ENCODE results near the gene KIF19.

KIF19 gene

GRCh38 chr17:74349120-74349519 is 23.1 kb downstream of the KIF19 start:
- TF ChIP-seq CTCF (IDR thresholded peaks at IDR 0.05; ENCODE audit: low read depth, low read length, missing control alignments), result no peak
- in situ Hi-C loops (cut with HindIII; ENCODE audit: low sequenced_read_pairs), result loop anchor here (5.0 kb wide), 2 partner anchors 47 to 88 kb away; no protein-coding TSS in a partner anchor
- no peak overlapping the region for H3K4me3 ChIP-seq (ENCODE audit: low read depth, low read length)
- no peak for DNase-seq (ENCODE audit: low read depth)

DNA sequence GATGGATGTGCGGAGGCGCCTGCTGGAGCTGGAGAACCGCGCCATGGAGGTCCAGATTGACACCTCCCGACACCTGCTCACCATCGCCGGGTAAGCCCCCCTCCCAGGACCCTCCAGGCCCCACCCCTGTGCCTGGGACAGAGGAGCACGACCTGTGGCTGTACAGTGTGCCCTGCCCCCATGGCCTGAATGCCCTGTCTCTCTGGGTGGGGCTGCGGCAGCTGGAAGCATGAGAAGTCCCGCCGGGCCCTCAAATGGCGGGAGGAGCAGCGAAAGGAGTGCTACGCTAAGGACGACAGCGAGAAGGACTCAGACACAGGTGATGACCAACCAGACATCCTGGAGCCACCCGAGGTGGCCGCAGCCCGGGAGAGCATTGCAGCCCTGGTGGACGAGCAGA is 24.5 kb downstream of the KIF19 start:
- H3K4me3 ChIP-seq (ENCODE audit: low read depth, low read length), result no peak overlapping the region
- in situ Hi-C loops (cut with HindIII; ENCODE audit: low sequenced_read_pairs), result no loop called here
- no peak for TF ChIP-seq CTCF (IDR thresholded peaks at IDR 0.05; ENCODE audit: low read depth, low read length, missing control alignments)
- no peak for DNase-seq (ENCODE audit: low read depth)

DNA sequence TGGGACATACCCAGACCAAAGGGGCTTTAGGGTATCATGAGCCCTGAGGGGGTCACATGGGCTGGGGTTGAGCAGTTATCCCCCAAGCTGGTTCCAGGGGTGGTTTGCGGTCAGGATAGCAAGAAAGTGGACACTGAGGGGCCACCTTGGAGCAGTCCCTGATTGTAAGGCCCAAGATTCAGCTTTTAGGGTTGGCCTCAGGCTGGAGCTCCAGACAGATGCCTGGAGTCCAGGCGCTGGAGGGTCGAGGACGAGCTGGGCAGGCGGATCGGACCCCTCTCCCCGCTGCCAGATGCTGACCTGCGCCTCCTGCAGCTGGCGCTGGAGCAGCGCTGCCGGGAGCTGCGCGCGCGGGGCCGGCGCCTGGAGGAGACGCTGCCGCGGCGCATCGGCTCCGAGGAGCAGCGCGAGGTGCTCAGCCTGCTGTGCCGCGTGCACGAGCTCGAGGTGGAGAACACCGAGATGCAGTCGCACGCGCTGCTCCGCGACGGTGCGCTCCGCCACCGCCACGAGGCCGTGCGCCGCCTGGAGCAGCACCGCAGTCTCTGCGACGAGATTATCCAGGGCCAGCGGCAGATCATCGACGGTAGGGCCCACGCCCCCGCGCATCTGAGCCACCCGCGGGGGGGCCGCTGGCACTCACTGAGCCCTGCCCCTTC is 25.7 kb downstream of the KIF19 start:
- in situ Hi-C loops (cut with HindIII; ENCODE audit: low sequenced_read_pairs), result no loop called here

DNA sequence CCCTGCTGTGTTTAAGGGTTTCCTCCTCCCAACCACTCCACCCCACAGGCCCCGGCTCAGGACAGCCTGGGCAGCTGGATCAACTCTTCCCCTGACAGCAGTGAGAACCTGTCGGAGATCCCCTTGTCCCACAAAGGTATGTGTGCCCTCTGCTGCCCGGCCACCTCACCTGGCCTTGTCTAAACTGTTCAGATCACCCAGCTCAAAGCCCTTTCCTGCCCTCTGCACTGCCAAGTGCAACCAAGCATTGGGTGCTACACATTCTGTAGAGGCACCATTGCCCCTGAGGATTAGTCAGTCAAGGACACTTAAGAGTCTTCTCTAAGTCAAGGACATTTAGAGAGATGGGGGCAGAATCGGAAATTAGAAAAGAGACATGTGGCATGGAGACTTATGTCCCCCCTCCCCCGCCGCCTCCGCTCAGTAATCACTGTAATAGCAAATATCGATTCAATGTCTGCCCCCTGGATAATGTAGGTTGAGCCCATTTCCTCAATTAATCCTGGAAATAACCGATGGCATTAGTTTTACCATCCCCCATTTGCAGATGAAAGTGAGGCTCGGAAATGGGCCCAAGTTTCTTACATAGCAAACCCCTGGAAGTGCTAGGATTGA is 27.5 kb downstream of the KIF19 start:
- TF ChIP-seq CTCF (IDR thresholded peaks at IDR 0.05; ENCODE audit: low read depth, low read length, missing control alignments), result no peak
- in situ Hi-C loops (cut with HindIII; ENCODE audit: low sequenced_read_pairs), result no loop called here
- no peak overlapping the region for H3K4me3 ChIP-seq (ENCODE audit: low read depth, low read length)
- DNase-seq (ENCODE audit: low read depth), result no peak

More for the DNA sequence above, 25.7 kb downstream of the KIF19 start:
- no peak for TF ChIP-seq CTCF (IDR thresholded peaks at IDR 0.05; ENCODE audit: low read depth, low read length, missing control alignments)
- DNase-seq (ENCODE audit: low read depth), result no peak
- H3K4me3 ChIP-seq (ENCODE audit: low read depth, low read length), result no peak overlapping the region

GRCh38 chr17:74354123-74354522 is 28.1 kb downstream of the KIF19 start:
- in situ Hi-C loops (cut with HindIII; ENCODE audit: low sequenced_read_pairs), result no loop called here
- no peak for DNase-seq (ENCODE audit: low read depth)
- no peak overlapping the region for H3K4me3 ChIP-seq (ENCODE audit: low read depth, low read length)
- TF ChIP-seq CTCF (IDR thresholded peaks at IDR 0.05; ENCODE audit: low read depth, low read length, missing control alignments), result no peak

DNA sequence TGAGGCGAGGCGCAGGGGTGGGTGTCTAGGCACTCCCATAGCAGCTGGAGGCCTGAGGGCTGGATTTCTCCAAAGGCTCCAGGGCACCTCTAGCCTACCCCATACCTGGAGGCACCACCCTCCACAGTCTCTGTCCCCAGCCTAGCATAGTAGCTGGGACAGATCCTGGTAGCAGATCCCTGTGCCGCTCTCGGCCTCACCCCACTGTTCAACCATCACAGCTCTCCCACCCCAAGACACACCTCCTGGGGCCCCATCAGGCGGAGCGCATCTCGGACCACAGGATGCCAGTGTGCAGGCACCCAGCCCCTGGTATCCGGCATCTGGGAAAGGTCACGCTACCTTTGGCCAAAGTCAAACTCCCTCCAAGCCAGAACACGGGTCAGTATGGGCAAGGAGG is 28.5 kb downstream of the KIF19 start:
- no peak overlapping the region for H3K4me3 ChIP-seq (ENCODE audit: low read depth, low read length)
- TF ChIP-seq CTCF (IDR thresholded peaks at IDR 0.05; ENCODE audit: low read depth, low read length, missing control alignments), result no peak
- no peak for DNase-seq (ENCODE audit: low read depth)
- in situ Hi-C loops (cut with HindIII; ENCODE audit: low sequenced_read_pairs), result no loop called here

Measured in astrocyte of the cerebellum (primary cell).